Prostate gland (tissue), 2 donors: ENCODE data around the gene NRSN2. TPM values are rescaled to one million over a fixed set of nuclear protein-coding genes. Genes with fewer than 3 reads are reported as not detected.

Source experiments
- DNase-seq: peaks from one replicate; pipeline ENCODE4 v3.0.0-alpha.2; 2019; ENCODE audit warnings: low spot score
- H3K27ac ChIP-seq, 2 donors: fragments of 200-600 bp; sonication (generic); 2 replicates each; pipeline ENCODE4 v1.5.1; 2017 to 2019
- H3K27me3 ChIP-seq: fragments of 200-600 bp; sonication (generic); replicated peaks from 2 replicates; pipeline ENCODE4 v1.5.1; 2019; ENCODE audit not compliant: insufficient read depth
- H3K36me3 ChIP-seq, 2 donors: fragments of 200-600 bp; sonication (generic); 1 replicate in 1 of 2; 2 replicates in 1 of 2; pipeline versions ENCODE4 v1.5.1 to v1.8.1; 2017 to 2019
- H3K4me1 ChIP-seq: fragments of 200-600 bp; sonication (generic); replicated peaks from 2 replicates; pipeline ENCODE4 v1.5.1; 2019
- H3K4me3 ChIP-seq, 2 donors: fragments of 200-600 bp; sonication (generic); 2 replicates each; pipeline ENCODE4 v1.5.1; 2017 to 2019
- H3K9me3 ChIP-seq: fragments of 200-600 bp; sonication (generic); 2 replicates; pipeline ENCODE4 v1.5.1; 2017
- CTCF ChIP-seq, 4 experiments: fragments of 200-600 bp in 2 of 4; fragments of 450-650 bp in 2 of 4; sonication (generic) in 2 of 4; IDR thresholded peaks; 1 replicate in 3 of 4; 2 replicates in 1 of 4; pipeline ENCODE4 v1.5.1; 2016 to 2019; ENCODE audit warnings: antibody characterized with exemption in 4 of 4, mild to moderate bottlenecking in 2 of 4, moderate library complexity in 2 of 4
- POLR2A ChIP-seq: fragments of 450-650 bp; IDR thresholded peaks from one replicate; pipeline ENCODE4 v1.6.1; 2016; ENCODE audit warnings: antibody characterized with exemption, mild to moderate bottlenecking
- POLR2AphosphoS5 ChIP-seq: sonication (generic); formaldehyde crosslinking; IDR thresholded peaks from one replicate; pipeline ENCODE4 v1.6.1; 2017; ENCODE audit warnings: antibody characterized with exemption
- WGBS: methylation state at CpG from one replicate; pipeline ENCODE4 v1.1.5; 2018; 5-methylcytosine and 5-hydroxymethylcytosine counted together
- intact Hi-C: fragments of 100-400 bp; cut with DNase I; formaldehyde crosslinking; loops from one replicate; pipeline ENCODE4 v1.14.2; 2022
- total RNA-seq, 2 donors: library from RNA; depleted of rRNA; stranded (reverse); fragments of >200 nt; gene quantifications; one replicate each; pipeline ENCODE4 v1.1.0, GENCODE V29; 2016

Gene NRSN2
- total RNA-seq, 2 donors from 2014 or later = 26.3 to 48.3 TPM

GRCh38 chr20:309841-310644 lies 36.9 kb upstream of the NRSN2 start:
- WGBS = 3% methylated on average over 31 of the region's 31 CpGs

GRCh38 chr20:310645-311044 lies 36.3 kb upstream of the NRSN2 start:
- WGBS = 5% methylated on average over 7 of the region's 7 CpGs
- Histone ChIP-seq H3K4me1 (no peaks in the 10 kb centered on the region), H3K4me3 (peak overlapping the region; percentile 19 to 29), H3K9me3 (no peaks in the 10 kb centered on the region), H3K27me3 (no peaks in the 10 kb centered on the region), H3K36me3 (no peaks in the 10 kb centered on the region), H3K27ac (peak overlapping the region; percentile 68 to 76)
- no peak for DNase-seq
- intact Hi-C loops = no loop called here
- no peak for TF ChIP-seq POLR2A
- no peak for TF ChIP-seq CTCF (IDR thresholded peaks at IDR 0.05)
- TF ChIP-seq POLR2AphosphoS5 = no peak

More at GRCh38 chr20:309841-310644, 36.9 kb upstream of the NRSN2 start:
- Histone ChIP-seq H3K4me3 (peak overlapping the region; percentile 19 to 29), H3K36me3 (no peaks in the 10 kb centered on the region), H3K9me3 (no peaks in the 10 kb centered on the region), H3K27me3 (no peaks in the 10 kb centered on the region), H3K27ac (peak overlapping the region; percentile 68 to 76), H3K4me1 (no peaks in the 10 kb centered on the region)
- TF ChIP-seq POLR2AphosphoS5 (peak; percentile 54), POLR2A (no peak)
- DNase-seq = peak; percentile 85
- intact Hi-C loops = no loop called here

GRCh38 chr20:311609-312008 lies 35.3 kb upstream of the NRSN2 start:
- Histone ChIP-seq H3K4me3 (no peak overlapping the region), H3K9me3 (no peaks in the 10 kb centered on the region), H3K36me3 (no peaks in the 10 kb centered on the region), H3K27ac (no peak overlapping the region), H3K27me3 (no peaks in the 10 kb centered on the region), H3K4me1 (no peaks in the 10 kb centered on the region)
- 90% methylated on average over 7 of the region's 7 CpGs for WGBS
- intact Hi-C loops = no loop called here
- TF ChIP-seq CTCF (IDR thresholded peaks at IDR 0.05) = no peak
- no peak for DNase-seq

- WGBS = 82% methylated on average over 8 of the region's 8 CpGs
- no peaks in the 10 kb centered on the region for H3K27me3 ChIP-seq
- H3K36me3 ChIP-seq = no peaks in the 10 kb centered on the region
- no peaks in the 10 kb centered on the region for H3K4me1 ChIP-seq
- DNase-seq = no peak
- no peaks in the 10 kb centered on the region for H3K9me3 ChIP-seq
- H3K4me3 ChIP-seq = no peak overlapping the region
- intact Hi-C loops = no loop called here
- H3K27ac ChIP-seq = no peak overlapping the region
- TF ChIP-seq POLR2A = no peak
- no peak for TF ChIP-seq CTCF (IDR thresholded peaks at IDR 0.05)
- no peak for TF ChIP-seq POLR2AphosphoS5
Measured at GRCh38 chr20:312067-312466, 34.8 kb upstream of the NRSN2 start.

- no peaks in the 10 kb centered on the region for H3K27me3 ChIP-seq
- intact Hi-C loops = no loop called here
- no peaks in the 10 kb centered on the region for H3K4me1 ChIP-seq
- no peak overlapping the region for H3K4me3 ChIP-seq
- H3K36me3 ChIP-seq = no peaks in the 10 kb centered on the region
- no peak overlapping the region for H3K27ac ChIP-seq
- TF ChIP-seq POLR2AphosphoS5 (no peak), CTCF (IDR thresholded peaks at IDR 0.05) (no peak), POLR2A (no peak)
- H3K9me3 ChIP-seq = no peaks in the 10 kb centered on the region
- 79% methylated on average over 1 of the region's 1 CpG for WGBS
- DNase-seq = no peak
Measured at GRCh38 chr20:312866-313265, 34.0 kb upstream of the NRSN2 start.
